ENCODE data around the gene MAML3.

The MAML3 gene

GRCh38 chr4:139743027-139743426 is 411.0 kb downstream of the MAML3 start:
- H3K4me3 ChIP-seq (ENCODE audit: low read depth, low read length) = no peak overlapping the region
- no peak for DNase-seq (ENCODE audit: low read depth)
- TF ChIP-seq, protein P1, sequence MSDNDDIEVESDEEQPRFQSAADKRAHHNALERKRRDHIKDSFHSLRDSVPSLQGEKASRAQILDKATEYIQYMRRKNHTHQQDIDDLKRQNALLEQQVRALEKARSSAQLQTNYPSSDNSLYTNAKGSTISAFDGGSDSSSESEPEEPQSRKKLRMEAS (IDR thresholded peaks at IDR 0.05; ENCODE audit: low read depth, low read length) = no peak
- TF ChIP-seq MYC (IDR thresholded peaks at IDR 0.05; ENCODE audit: low read depth, low read length) (no peak), CTCF (IDR thresholded peaks at IDR 0.05; ENCODE audit: low read depth, low read length) (no peak), POLR2A (IDR thresholded peaks at IDR 0.05; ENCODE audit: extremely low read depth, insufficient read length) (no peak)

DNA sequence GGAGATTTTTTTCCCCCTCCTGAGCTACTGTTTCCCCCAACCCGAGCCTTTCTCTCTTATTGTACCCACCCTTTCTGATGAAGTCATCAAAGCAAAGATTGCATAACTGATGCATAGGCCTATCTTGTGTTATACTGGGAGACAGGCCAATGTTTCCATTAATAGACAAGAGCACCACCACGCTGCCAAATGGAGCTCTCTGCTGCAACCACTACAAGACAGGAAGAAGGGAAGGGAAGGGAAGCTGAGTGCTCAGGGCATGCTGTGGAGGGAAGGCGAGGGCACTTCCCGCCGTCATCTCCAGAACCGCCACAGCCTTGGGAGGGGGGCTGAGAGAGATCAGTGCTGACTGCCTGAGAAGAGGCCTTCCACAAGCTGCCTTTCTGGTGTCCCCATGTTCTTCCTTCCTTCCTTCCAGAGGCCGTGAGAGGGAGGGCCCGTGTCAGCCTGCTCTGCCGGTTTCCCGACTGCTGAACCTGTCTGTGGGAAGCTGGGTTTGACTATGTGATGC is 413.4 kb downstream of the MAML3 start:
- no peak overlapping the region for H3K4me3 ChIP-seq (ENCODE audit: low read depth, low read length)
- TF ChIP-seq, protein P1 (IDR thresholded peaks at IDR 0.05; ENCODE audit: low read depth, low read length) = 0 out of 2 replicates have a peak, but pooled peaks have one; percentile 25
- no peak for TF ChIP-seq MYC (IDR thresholded peaks at IDR 0.05; ENCODE audit: low read depth, low read length)
- DNase-seq (ENCODE audit: low read depth) = peak; percentile 62

DNA sequence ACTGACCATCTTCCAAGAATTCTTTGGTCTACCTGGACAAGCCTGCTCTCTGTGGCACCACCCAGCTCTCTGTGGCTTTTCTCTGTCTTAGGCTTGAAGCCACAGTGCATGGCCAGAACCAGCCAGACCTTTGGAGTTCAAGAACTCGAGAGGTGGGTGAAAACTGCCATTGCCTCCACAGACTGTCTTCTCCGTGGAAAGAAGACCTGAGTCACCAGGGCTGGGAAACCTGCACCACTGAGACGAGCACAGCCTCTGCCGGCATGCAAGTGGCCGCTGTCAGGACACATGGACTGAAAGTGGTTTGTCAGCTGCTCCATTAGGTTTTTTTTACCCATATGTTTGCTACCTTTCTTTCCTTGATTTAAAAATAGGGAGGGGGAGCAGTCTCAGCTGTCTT is 413.9 kb downstream of the MAML3 start:
- DNase-seq (ENCODE audit: low read depth) = no peak
- no peak overlapping the region for H3K4me3 ChIP-seq (ENCODE audit: low read depth, low read length)
- TF ChIP-seq MYC (IDR thresholded peaks at IDR 0.05; ENCODE audit: low read depth, low read length) (no peak), CTCF (IDR thresholded peaks at IDR 0.05; ENCODE audit: low read depth, low read length) (no peak), POLR2A (IDR thresholded peaks at IDR 0.05; ENCODE audit: extremely low read depth, insufficient read length) (no peak)
- TF ChIP-seq, protein P1 (IDR thresholded peaks at IDR 0.05; ENCODE audit: low read depth, low read length) = no peak

DNA sequence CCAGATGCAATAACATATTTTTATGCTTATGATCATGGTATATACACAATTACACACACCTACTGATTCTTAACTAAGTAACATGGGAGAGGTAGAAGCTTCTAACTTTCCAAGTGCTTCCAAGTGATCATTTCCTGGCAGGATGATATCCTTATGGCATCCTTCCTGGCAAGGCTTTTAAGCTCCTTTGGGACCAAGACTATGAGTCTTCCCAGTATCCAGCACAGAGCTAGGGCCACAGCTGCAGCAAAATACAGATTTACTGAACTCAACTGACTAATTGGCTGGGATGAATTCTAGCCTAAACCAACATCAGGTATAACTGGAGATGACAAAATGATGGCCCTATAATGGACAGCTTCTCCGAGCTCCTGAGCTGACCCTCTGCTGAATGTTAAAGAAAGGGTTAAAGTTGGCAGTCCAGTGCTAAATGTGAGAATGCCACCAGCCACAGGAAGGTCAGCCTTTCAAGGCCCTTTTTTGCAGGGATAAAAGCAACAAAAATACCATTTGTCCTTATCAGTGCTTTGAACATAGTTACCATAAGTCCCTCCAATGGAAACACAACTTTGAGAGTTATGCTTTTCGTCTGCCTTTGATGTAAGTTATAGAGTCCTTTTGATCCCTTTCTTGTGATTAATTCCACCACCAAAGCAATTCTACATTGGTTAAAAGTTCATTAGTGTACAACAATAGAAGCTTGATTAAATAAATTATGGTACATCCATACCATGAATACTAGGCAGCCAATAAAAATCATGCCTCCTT is 415.0 kb downstream of the MAML3 start:
- no peak for DNase-seq (ENCODE audit: low read depth)
- H3K4me3 ChIP-seq (ENCODE audit: low read depth, low read length) = no peak overlapping the region
- TF ChIP-seq, protein P1 (IDR thresholded peaks at IDR 0.05; ENCODE audit: low read depth, low read length) = no peak
- TF ChIP-seq MYC (IDR thresholded peaks at IDR 0.05; ENCODE audit: low read depth, low read length) = no peak
- no peak for TF ChIP-seq POLR2A (IDR thresholded peaks at IDR 0.05; ENCODE audit: extremely low read depth, insufficient read length)
- no peak for TF ChIP-seq CTCF (IDR thresholded peaks at IDR 0.05; ENCODE audit: low read depth, low read length)

DNA sequence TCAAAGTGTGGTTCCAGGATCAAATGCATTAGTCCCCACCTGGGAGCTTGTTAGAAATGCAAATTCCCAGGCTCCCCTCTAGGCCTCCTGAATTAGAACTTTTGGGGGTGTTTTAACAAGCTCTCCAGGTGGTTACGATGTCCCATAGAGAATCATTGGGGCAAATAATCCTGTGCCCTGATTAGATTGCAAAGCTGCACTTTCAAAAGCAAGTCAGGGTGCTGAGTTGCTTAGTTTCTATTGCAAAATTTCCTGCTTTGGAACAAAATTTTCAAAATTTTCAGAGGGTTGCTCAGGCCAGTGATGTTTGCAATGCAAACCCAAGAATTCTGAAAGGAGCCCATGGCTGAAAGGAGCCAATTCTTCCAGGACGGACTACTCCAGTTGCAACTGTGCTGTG is 417.3 kb downstream of the MAML3 start:
- no peak overlapping the region for H3K4me3 ChIP-seq (ENCODE audit: low read depth, low read length)
- TF ChIP-seq MYC (IDR thresholded peaks at IDR 0.05; ENCODE audit: low read depth, low read length) (no peak), POLR2A (IDR thresholded peaks at IDR 0.05; ENCODE audit: extremely low read depth, insufficient read length) (no peak), CTCF (IDR thresholded peaks at IDR 0.05; ENCODE audit: low read depth, low read length) (no peak)
- TF ChIP-seq, protein P1 (IDR thresholded peaks at IDR 0.05; ENCODE audit: low read depth, low read length) = no peak

DNA sequence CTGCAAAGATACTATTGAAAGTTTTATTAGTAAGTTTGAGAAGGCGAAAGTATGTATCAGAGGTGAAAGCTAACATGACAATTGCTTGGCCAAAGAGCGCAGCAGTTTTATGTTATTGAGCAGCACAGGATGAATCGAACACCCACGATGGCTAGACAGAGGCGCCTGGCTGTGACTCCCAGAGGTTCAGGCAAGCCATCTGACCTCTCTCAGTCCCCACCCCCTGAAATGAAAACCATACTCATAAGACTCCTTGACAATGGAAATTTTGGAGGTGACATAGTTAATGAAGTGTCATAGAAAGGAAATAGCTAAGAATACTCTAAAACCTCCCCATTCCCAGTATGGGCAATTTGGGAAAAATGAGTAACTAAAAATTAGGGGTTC is 417.7 kb downstream of the MAML3 start:
- TF ChIP-seq, protein P1 (IDR thresholded peaks at IDR 0.05; ENCODE audit: low read depth, low read length) = no peak
- no peak for DNase-seq (ENCODE audit: low read depth)
- no peak overlapping the region for H3K4me3 ChIP-seq (ENCODE audit: low read depth, low read length)

More for the DNA sequence above, 417.3 kb downstream of the MAML3 start:
- DNase-seq (ENCODE audit: low read depth) = no peak

Data from NB4 (cell line).